PC-9 (cell line): ENCODE data around the gene RPS10.
"Not testable (repeated sequence)": the region's sequence is repeated elsewhere in the genome, so short reads cannot be mapped to it uniquely, and the experiment has no call there.

ENCODE experiments used
- EZH2 ChIP-seq: fragments of 200-600 bp; sonication (generic); IDR thresholded peaks from 2 replicates; pipeline ENCODE4 v1.8.0; 2017; ENCODE audit warnings: antibody characterized with exemption, low read depth
- TF ChIP-seq, protein P1 (sequence below): fragments of 200-600 bp; sonication (generic); conservative IDR thresholded peaks from 2 replicates; pipeline ENCODE4 v1.6.1; 2017; ENCODE audit warnings: mixed run types, antibody characterized with exemption, mild to moderate bottlenecking, moderate library complexity

- TF ChIP-seq, protein P1, sequence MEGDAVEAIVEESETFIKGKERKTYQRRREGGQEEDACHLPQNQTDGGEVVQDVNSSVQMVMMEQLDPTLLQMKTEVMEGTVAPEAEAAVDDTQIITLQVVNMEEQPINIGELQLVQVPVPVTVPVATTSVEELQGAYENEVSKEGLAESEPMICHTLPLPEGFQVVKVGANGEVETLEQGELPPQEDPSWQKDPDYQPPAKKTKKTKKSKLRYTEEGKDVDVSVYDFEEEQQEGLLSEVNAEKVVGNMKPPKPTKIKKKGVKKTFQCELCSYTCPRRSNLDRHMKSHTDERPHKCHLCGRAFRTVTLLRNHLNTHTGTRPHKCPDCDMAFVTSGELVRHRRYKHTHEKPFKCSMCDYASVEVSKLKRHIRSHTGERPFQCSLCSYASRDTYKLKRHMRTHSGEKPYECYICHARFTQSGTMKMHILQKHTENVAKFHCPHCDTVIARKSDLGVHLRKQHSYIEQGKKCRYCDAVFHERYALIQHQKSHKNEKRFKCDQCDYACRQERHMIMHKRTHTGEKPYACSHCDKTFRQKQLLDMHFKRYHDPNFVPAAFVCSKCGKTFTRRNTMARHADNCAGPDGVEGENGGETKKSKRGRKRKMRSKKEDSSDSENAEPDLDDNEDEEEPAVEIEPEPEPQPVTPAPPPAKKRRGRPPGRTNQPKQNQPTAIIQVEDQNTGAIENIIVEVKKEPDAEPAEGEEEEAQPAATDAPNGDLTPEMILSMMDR, result not testable (repeated sequence)
- TF ChIP-seq EZH2, result not testable (repeated sequence)
Observed at GRCh38 chr6:34371865-34372264, 54.0 kb downstream of the RPS10 start.
